Heart left ventricle (tissue), 16 donors: ENCODE measurements around the gene TBC1D21. TPM values are rescaled to one million over a fixed set of nuclear protein-coding genes. Genes with fewer than 3 reads are reported as not detected.

Experiments used
- ATAC-seq, 4 donors: fragments of 200-7000 bp; cut with Tn5 transposase; one replicate each; pipeline ENCODE4 v1.9.1; 2020 to 2022; ENCODE audit warnings: moderate library complexity in 4 of 4, mild to moderate bottlenecking in 3 of 4, moderate number of reproducible peaks in 1 of 4
- DNase-seq, 5 donors: peaks; one replicate each; pipeline ENCODE4 v3.0.0-alpha.2; 2020
- H3K27ac ChIP-seq, 12 donors: fragments of 200-600 bp; sonication (generic) in 4 of 12; one replicate each; pipeline versions ENCODE4 v1.5.0 to v1.8.0; 2016 to 2022; ENCODE audit warnings: mild to moderate bottlenecking in 2 of 12
- H3K27me3 ChIP-seq, 9 donors: fragments of 200-600 bp; sonication (generic) in 2 of 9; one replicate each; pipeline versions ENCODE4 v1.5.1 to v1.8.0; 2016 to 2022; ENCODE audit warnings: mild to moderate bottlenecking in 3 of 9
- H3K36me3 ChIP-seq, 9 donors: fragments of 200-600 bp; sonication (generic) in 2 of 9; one replicate each; pipeline versions ENCODE4 v1.5.0 to v1.8.0; 2018 to 2022; ENCODE audit warnings: mild to moderate bottlenecking in 2 of 9
- H3K4me1 ChIP-seq, 12 donors: fragments of 200-600 bp; sonication (generic) in 4 of 12; one replicate each; pipeline versions ENCODE4 v1.5.0 to v1.8.0; 2016 to 2022; ENCODE audit warnings: mild to moderate bottlenecking in 3 of 12
- H3K4me3 ChIP-seq, 12 donors: fragments of 200-600 bp; sonication (generic) in 4 of 12; one replicate each; pipeline versions ENCODE4 v1.5.0 to v1.8.0; 2017 to 2022; ENCODE audit warnings: mild to moderate bottlenecking in 9 of 12, moderate library complexity in 4 of 12
- H3K9me3 ChIP-seq, 12 donors: fragments of 200-600 bp; sonication (generic) in 4 of 12; one replicate each; pipeline versions ENCODE4 v1.5.0 to v1.8.0; 2016 to 2022; ENCODE audit warnings: mild to moderate bottlenecking in 1 of 12
- POLR2A ChIP-seq, 2 donors: fragments of 450-650 bp; IDR thresholded peaks; one replicate each; pipeline ENCODE4 v1.6.1; 2017; ENCODE audit warnings: antibody characterized with exemption in 2 of 2, mild to moderate bottlenecking in 2 of 2, moderate library complexity in 2 of 2
- WGBS, 4 donors: extraction: QIAGEN DNeasy Blood & Tissue Kit in 2 of 4; methylation state at CpG; one replicate each; pipeline versions ENCODE4 v1.1.5 to v1.1.7; 2013 to 2018; 5-methylcytosine and 5-hydroxymethylcytosine counted together
- intact Hi-C, 10 donors: fragments of 100-400 bp; cut with DNase I; formaldehyde crosslinking; loops; one replicate each; pipeline versions ENCODE4 v1.11.1 to v1.14.2; 2022
- polyA plus RNA-seq, 2 donors: library from polyadenylated mRNA; stranded (reverse); fragments of 200-250 nt; gene quantifications; one replicate each; pipeline ENCODE4 v1.2.3, GENCODE V29; 2013
- total RNA-seq, 9 donors: library from RNA; depleted of rRNA in 2 of 9; stranded (reverse); fragments of >200 nt in 2 of 9; fragmentation: NEBNext Ultra II Directional in 3 of 9; extraction: Animal tissue kit (Norgen Biotek cat#: 25700) in 3 of 9; gene quantifications; one replicate each; pipeline versions ENCODE4 v1.1.0 to v1.2.4, GENCODE V29; 2016 to 2023
- TF ChIP-seq, protein P1 (sequence below), 12 donors: fragments of 200-600 bp; sonication (generic) in 4 of 12; IDR thresholded peaks; one replicate each; pipeline versions ENCODE4 v1.5.0 to v1.8.0; 2018 to 2022; ENCODE audit warnings: antibody characterized with exemption in 12 of 12, mild to moderate bottlenecking in 5 of 12
- donor health status: ischemic (EF 13 %, LVEDD 7.1; RV severe dilation, severe dysfunction).
- donor health status: healthy with polysubstance abuse.
- donor health status: DM: no; HTN: yes; CAD: no.
- donor health status: DM: no; HTN: no; CAD: no.
- donor health status: ischemic (EF 25% LVEDD 6.9; RV normal size, moderate dysfunction).
- donor health status: ischemic (EF 25% LVEDD 5.7; RV mildly dilated, moderate dysfunction).
- donor health status: healthy.
- donor health status: DM: yes; HTN: yes; CAD: no.
- donor health status: ischemic (EF 35%, LVEDD 5.7; RV mildly dilated, moderate dysfunction).
- donor health status: nonischemic (EF 11% LVEDD 7.7; RV severe dilation, severe dysfunction).
- donor health status: DM: yes; HTN: yes; CAD: no.
- donor health status: PGD.
- donor health status: ischemic (EF 29% LVEDD 5.4; RV normal size, mild dysfunction).
- donor health status: nonischemic (EF 23%, LVEDD 6.1; RV moderate dilation, normal function).

TBC1D21 gene
- total and polyA plus RNA-seq, 11 donors, result not detected

DNA sequence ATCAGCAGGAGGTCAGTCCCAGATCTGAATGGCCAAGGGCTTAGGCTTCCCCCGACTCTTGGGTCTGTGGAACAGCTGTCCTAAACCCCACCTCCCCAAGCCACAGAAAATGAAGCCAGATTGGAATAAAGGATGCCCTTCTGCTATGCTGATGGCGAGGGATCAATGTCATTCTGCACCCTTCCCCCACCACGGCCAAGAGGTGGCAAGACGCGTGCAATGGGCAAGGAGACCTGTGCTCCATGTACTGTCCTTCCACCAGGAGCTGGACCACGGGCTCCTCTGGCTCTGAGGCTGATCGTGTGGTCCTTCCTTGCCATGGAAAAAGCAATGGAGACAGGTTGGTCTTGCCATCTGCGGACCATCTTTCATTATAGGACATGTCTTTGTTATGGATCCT, 32.6 kb upstream of the TBC1D21 start:
- intact Hi-C loops, result no loop called here
- DNase-seq, result no peak
- Histone ChIP-seq H3K4me3 (no peak overlapping the region), H3K4me1 (peaks cover 0 to 14% (median 4%) of the 10 kb centered on the region in 12 donors), H3K36me3 (no peaks in the 10 kb centered on the region), H3K27me3 (no peaks in the 10 kb centered on the region), H3K9me3 (no peaks in the 10 kb centered on the region), H3K27ac (no peak overlapping the region)
- WGBS, 4 donors, result 74 to 86% (median 82%) methylated on average over 8 of the region's 8 CpGs
- TF ChIP-seq POLR2A (IDR thresholded peaks at IDR 0.05), result no peak
- TF ChIP-seq, protein P1, sequence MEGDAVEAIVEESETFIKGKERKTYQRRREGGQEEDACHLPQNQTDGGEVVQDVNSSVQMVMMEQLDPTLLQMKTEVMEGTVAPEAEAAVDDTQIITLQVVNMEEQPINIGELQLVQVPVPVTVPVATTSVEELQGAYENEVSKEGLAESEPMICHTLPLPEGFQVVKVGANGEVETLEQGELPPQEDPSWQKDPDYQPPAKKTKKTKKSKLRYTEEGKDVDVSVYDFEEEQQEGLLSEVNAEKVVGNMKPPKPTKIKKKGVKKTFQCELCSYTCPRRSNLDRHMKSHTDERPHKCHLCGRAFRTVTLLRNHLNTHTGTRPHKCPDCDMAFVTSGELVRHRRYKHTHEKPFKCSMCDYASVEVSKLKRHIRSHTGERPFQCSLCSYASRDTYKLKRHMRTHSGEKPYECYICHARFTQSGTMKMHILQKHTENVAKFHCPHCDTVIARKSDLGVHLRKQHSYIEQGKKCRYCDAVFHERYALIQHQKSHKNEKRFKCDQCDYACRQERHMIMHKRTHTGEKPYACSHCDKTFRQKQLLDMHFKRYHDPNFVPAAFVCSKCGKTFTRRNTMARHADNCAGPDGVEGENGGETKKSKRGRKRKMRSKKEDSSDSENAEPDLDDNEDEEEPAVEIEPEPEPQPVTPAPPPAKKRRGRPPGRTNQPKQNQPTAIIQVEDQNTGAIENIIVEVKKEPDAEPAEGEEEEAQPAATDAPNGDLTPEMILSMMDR (IDR thresholded peaks at IDR 0.05), result no peak
- no peak for ATAC-seq

DNA sequence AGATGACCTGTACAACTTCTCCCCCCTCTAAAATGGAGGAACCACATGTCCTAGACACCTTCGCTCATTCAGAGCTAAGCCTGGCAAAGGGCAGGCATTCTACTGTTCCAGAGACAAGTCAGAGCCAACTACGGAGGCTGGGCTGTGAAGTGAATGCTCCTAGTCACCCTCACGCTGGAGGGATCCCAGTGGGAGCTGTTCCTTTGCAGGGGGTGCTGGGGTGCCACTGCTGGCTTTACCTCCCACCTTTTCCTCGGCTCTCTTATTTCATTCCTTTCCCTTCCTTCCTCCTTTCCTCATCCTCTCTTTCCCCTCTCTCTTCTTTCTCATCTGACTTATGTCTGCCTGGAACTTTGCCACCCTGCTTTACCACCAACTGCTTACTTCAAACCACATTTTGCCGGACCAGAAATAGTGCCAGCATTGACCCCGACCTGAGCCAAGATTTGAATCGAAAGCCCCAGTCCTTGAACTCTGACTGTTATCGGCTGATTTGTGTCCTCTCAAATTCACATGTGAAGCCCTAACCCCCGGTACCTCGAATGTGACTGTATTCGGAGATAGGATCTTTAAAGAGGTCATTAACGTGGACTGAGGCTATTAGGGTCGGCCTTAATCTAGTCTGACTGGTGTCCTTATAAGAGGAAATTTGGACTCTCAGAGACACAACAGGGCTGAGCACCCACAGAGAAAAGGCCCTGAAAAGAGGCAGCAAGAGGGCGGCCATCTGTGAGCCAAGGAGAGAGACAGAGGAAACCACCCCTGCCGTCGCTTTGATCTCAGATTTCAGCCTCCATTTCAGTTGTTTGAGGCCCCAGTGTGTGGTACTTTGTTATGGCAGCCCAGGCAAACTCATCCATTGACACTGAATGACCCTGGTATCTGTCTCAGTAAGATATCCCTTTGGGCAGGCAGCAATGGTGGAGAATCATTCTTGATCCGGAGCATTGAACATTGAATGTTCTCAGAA, 31.3 kb upstream of the TBC1D21 start:
- TF ChIP-seq POLR2A (IDR thresholded peaks at IDR 0.05), result no peak
- TF ChIP-seq, protein P1 (IDR thresholded peaks at IDR 0.05), result no peak
- intact Hi-C loops, result no loop called here
- Histone ChIP-seq H3K27me3 (no peaks in the 10 kb centered on the region), H3K9me3 (no peaks in the 10 kb centered on the region), H3K4me3 (no peak overlapping the region), H3K27ac (no peak overlapping the region), H3K36me3 (no peaks in the 10 kb centered on the region), H3K4me1 (peaks cover 0 to 16% (median 4%) of the 10 kb centered on the region in 12 donors)
- ATAC-seq, result no peak
- DNase-seq, result no peak
- 64 to 70% (median 68%) methylated on average over 17 of the region's 17 CpGs for WGBS, 4 donors

DNA sequence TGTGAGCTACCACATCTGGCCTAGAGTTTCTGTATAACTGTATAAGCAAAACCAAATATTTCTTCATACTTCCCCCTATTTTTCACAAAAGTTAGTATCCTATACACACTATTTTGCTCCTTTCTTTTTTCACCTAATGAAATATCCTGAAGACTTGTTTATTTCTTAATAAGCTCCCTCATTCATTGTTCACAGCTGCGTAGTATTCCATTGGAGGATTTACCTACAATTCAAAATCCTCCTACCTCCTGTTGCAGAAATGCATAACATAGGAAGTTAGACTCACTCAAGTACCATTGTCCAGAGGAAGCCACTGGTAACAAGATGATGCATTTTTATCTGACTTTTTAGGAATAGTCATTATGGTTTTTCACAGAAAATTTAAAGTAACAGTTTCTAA, 29.6 kb upstream of the TBC1D21 start:
- H3K4me1 ChIP-seq, result peaks cover 0 to 14% (median 4%) of the 10 kb centered on the region in 12 donors
- no peak for TF ChIP-seq POLR2A (IDR thresholded peaks at IDR 0.05)
- TF ChIP-seq, protein P1 (IDR thresholded peaks at IDR 0.05), result no peak
- intact Hi-C loops, result no loop called here
- H3K9me3 ChIP-seq, result no peaks in the 10 kb centered on the region
- no peaks in the 10 kb centered on the region for H3K36me3 ChIP-seq
- H3K27ac ChIP-seq, result no peak overlapping the region
- DNase-seq, result no peak
- H3K4me3 ChIP-seq, result no peak overlapping the region
- no peak for ATAC-seq
- WGBS, 4 donors, result 95 to 99% (median 96%) methylated on average over 1 of the region's 1 CpG
- no peaks in the 10 kb centered on the region for H3K27me3 ChIP-seq

DNA sequence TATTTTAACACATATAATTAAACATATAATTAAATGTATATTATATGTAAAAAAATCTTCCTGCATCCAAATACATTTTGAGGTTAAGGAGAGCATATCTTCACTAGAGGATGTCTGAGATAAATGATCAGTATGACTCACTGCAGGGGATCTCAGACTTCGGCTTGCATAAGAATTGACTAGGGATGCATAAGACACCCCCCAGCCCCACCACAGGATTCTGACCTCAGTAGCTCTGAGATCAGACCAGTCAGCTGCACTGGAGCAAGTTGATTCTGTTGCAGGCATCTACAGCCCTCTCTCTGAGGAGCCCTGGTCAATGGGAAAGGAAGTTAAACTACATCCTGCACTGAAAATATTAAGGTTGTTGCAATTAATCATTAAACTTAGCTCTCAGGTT, 29.0 kb upstream of the TBC1D21 start:
- TF ChIP-seq, protein P1 (IDR thresholded peaks at IDR 0.05), result no peak
- TF ChIP-seq POLR2A (IDR thresholded peaks at IDR 0.05), result no peak
- intact Hi-C loops, result no loop called here
- H3K4me3 ChIP-seq, result no peak overlapping the region
- peaks cover 0 to 8% (median under 1%) of the 10 kb centered on the region in 12 donors for H3K4me1 ChIP-seq
- whole genome bisulfite sequencing, 4 donors, result 41 to 70% (median 56%) methylated on average over 1 of the region's 1 CpG
- H3K27me3 ChIP-seq, result no peaks in the 10 kb centered on the region
- no peak for DNase-seq
- no peaks in the 10 kb centered on the region for H3K36me3 ChIP-seq
- H3K27ac ChIP-seq, result no peak overlapping the region
- no peak for ATAC-seq
- H3K9me3 ChIP-seq, result no peaks in the 10 kb centered on the region
